Measurements from ENCODE around the gene DSC2. TPM values are rescaled to one million over a fixed set of nuclear protein-coding genes. Genes with fewer than 3 reads are reported as not detected.

The DSC2 gene
- total and polyA plus RNA-seq, 2 donors from 2014 or later = 4.1 to 19.8 TPM

DNA sequence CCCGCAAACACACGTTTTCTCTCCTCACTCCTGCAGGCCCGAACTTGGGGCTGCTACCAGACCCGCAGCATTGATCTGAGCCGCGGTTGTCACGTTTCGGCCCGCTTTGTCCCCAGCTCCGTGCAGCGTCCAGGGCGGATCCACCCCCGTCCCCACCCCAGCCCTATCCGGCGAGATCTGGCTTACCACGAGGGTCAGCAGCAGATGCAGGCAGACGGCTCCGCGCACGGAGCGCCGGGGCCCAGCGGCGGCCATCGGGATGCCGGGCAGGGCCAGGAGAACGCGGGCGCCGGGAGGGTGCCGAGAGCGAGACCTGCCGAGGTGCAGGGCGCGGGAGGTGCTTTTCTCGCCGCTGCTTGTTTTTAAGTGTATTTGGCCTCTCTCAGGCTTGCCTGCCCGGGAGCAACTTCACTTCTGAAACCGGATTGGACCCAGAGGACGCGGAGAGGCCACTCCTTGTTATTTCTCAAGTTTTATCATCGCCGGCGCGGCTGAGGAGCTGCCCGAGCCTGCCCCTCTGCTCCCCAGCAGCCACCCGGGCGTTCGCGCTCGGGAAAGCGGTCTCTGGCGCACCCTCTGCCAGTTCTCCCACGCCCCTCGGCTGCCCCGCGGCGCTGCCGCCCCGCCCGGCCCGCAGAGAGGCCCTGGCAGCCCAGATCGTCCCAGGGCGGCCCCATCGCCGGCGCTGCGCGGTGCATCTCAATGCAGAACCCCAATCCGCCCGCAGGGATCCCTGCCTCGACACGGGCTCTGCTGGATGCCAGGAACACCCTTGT lies 59.6 kb downstream of the DSC2 start, which contains the start of gene DSC3:
Gene DSC3, minus strand, starts transcription at position 337 of the 776 bp plus-strand sequence. Its CDS starts 82 bp downstream, at position 255.
- no peak within 1 kb of the TSS for H3K27ac ChIP-seq (ENCODE audit: low read depth in 2 of 2, low read length in 2 of 2)
- intact Hi-C loops (cut with DNase I) = no loop called here
- H3K27me3 ChIP-seq (ENCODE audit: control insufficient read depth, insufficient read depth, low read length) = peaks cover 34% of the 10 kb centered on the region
- TF ChIP-seq, protein P1, sequence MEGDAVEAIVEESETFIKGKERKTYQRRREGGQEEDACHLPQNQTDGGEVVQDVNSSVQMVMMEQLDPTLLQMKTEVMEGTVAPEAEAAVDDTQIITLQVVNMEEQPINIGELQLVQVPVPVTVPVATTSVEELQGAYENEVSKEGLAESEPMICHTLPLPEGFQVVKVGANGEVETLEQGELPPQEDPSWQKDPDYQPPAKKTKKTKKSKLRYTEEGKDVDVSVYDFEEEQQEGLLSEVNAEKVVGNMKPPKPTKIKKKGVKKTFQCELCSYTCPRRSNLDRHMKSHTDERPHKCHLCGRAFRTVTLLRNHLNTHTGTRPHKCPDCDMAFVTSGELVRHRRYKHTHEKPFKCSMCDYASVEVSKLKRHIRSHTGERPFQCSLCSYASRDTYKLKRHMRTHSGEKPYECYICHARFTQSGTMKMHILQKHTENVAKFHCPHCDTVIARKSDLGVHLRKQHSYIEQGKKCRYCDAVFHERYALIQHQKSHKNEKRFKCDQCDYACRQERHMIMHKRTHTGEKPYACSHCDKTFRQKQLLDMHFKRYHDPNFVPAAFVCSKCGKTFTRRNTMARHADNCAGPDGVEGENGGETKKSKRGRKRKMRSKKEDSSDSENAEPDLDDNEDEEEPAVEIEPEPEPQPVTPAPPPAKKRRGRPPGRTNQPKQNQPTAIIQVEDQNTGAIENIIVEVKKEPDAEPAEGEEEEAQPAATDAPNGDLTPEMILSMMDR (IDR thresholded peaks at IDR 0.05; ENCODE audit: borderline replicate concordance, extremely low read depth, insufficient read depth) = no peak
- H3K4me1 ChIP-seq (ENCODE audit: control insufficient read depth in 2 of 3, insufficient read depth in 2 of 3, low read depth in 1 of 3, low read length in 3 of 3) = peaks cover 0 to 3% (median 0%) of the 10 kb centered on the region in 3 donors
- DNase-seq (peak; percentile 53 to 76 (median 70)), FAIRE-seq (no peak)
- H3K9me3 ChIP-seq (ENCODE audit: control insufficient read depth in 2 of 3, insufficient read depth in 1 of 3, low read length in 3 of 3) = no peaks in the 10 kb centered on the region
- H3K9ac ChIP-seq (ENCODE audit: low read length in 3 of 3) = no peak within 1 kb of the TSS
- H3K36me3 ChIP-seq (ENCODE audit: control insufficient read depth in 2 of 3, insufficient read depth in 3 of 3, low read length in 3 of 3) = no peaks in the 10 kb centered on the region
- H3K4me3 ChIP-seq (ENCODE audit: low read length in 3 of 3) = peak within 1 kb of the TSS in 2 of 3 donors; percentile 24 to 37

DNA sequence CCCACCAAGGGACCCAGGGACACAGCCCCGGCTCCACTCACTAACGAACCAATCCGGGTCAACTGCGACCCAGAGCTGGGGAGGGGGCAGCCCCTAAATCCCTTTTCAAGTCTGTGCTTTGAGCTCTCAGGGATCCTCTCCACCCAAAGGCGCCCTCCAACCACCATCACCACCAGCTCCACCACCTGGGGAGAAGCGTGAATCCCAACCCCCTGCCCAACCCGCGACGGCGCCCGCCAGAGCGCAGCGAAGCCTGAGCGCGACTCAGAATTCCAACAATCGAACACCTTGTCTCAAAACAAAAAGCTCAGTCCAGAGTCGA lies 60.2 kb downstream of the DSC2 start:
- H3K9ac ChIP-seq (ENCODE audit: low read length in 3 of 3) = no peak overlapping the region
- H3K27me3 ChIP-seq (ENCODE audit: control insufficient read depth, insufficient read depth, low read length) = peaks cover 34% of the 10 kb centered on the region
- H3K4me1 ChIP-seq (ENCODE audit: control insufficient read depth in 2 of 3, insufficient read depth in 2 of 3, low read depth in 1 of 3, low read length in 3 of 3) = peaks cover 0 to 3% (median 0%) of the 10 kb centered on the region in 3 donors
- DNase-seq (peak in 1 of 5 donors; percentile 69), FAIRE-seq (no peak)
- intact Hi-C loops (cut with DNase I) = no loop called here
- no peaks in the 10 kb centered on the region for H3K36me3 ChIP-seq (ENCODE audit: control insufficient read depth in 2 of 3, insufficient read depth in 3 of 3, low read length in 3 of 3)
- peak overlapping the region in 1 of 3 donors; percentile 24 for H3K4me3 ChIP-seq (ENCODE audit: low read length in 3 of 3)
- no peaks in the 10 kb centered on the region for H3K9me3 ChIP-seq (ENCODE audit: control insufficient read depth in 2 of 3, insufficient read depth in 1 of 3, low read length in 3 of 3)
- H3K27ac ChIP-seq (ENCODE audit: low read depth in 2 of 2, low read length in 2 of 2) = no peak overlapping the region
- TF ChIP-seq, protein P1 (IDR thresholded peaks at IDR 0.05; ENCODE audit: borderline replicate concordance, extremely low read depth, insufficient read depth) = no peak

DNA sequence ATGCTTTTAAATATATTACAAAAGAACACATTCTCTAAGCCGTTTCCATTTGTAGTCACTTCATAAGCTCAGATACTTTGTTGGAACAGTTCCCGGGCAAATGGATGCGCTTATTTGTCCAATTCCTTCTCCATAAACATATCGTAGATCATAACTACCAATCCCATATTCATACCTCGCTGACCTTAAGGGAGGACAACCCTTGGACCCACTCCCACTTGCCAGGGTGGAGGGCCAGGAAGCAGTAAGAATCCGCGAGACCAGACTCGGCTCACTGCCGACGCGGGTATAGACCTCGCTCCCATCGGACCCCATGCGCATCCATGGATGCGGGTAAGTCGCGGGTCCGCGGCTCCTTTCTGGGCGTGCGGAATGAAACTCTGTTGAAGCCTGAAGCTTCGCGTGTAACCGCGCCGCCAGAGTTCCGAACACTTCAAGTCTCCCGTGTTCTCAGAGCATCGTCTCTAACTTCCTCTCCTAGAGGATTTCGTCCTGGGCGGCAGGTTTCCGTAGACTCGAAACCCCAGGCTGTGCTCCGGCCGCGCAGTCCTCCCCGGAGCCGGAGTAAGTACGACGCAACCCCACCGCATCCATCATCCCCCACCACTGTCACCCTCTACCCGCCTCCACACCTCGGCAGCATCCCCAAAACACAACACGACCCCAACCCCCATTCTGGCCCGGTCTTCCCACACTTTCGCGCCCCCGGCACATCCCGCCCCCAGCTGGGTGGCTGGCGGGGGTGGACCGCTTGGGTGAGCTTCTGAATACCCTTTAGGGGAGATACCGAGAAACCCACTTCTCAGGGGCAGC lies 60.7 kb downstream of the DSC2 start:
- no peak overlapping the region for H3K9ac ChIP-seq (ENCODE audit: low read length in 3 of 3)
- no peaks in the 10 kb centered on the region for H3K36me3 ChIP-seq (ENCODE audit: control insufficient read depth in 2 of 3, insufficient read depth in 3 of 3, low read length in 3 of 3)
- peaks cover 34% of the 10 kb centered on the region for H3K27me3 ChIP-seq (ENCODE audit: control insufficient read depth, insufficient read depth, low read length)
- no peak for FAIRE-seq
- DNase-seq = peak; percentile 47 to 78 (median 64)
- peak overlapping the region in 1 of 3 donors; percentile 37 for H3K4me3 ChIP-seq (ENCODE audit: low read length in 3 of 3)
- H3K4me1 ChIP-seq (ENCODE audit: control insufficient read depth in 2 of 3, insufficient read depth in 2 of 3, low read depth in 1 of 3, low read length in 3 of 3) = peaks cover 0 to 3% (median 0%) of the 10 kb centered on the region in 3 donors
- no peak overlapping the region for H3K27ac ChIP-seq (ENCODE audit: low read depth in 2 of 2, low read length in 2 of 2)
- TF ChIP-seq, protein P1 (IDR thresholded peaks at IDR 0.05; ENCODE audit: borderline replicate concordance, extremely low read depth, insufficient read depth) = no peak
- intact Hi-C loops (cut with DNase I) = no loop called here
- H3K9me3 ChIP-seq (ENCODE audit: control insufficient read depth in 2 of 3, insufficient read depth in 1 of 3, low read length in 3 of 3) = no peaks in the 10 kb centered on the region
